GM23338 (cell line): ENCODE measurements around the gene SEC61G. TPM values are rescaled to one million over a fixed set of nuclear protein-coding genes. Genes with fewer than 3 reads are reported as not detected.

ENCODE experiments used
- ATAC-seq: fragments of 200-7000 bp; cut with Tn5 transposase; 3 replicates; pipeline ENCODE4 v1.9.1; 2020
- DNase-seq: peaks from one replicate; pipeline ENCODE4 v3.0.0-alpha.2; 2015; ENCODE audit warnings: low spot score
- H2AFZ ChIP-seq: fragments of 200-600 bp; sonication (generic); 2 replicates; pipeline ENCODE4 v1.8.0; 2016; ENCODE audit warnings: antibody characterized with exemption, mild to moderate bottlenecking, moderate library complexity
- H3F3A ChIP-seq: fragments of 200-600 bp; sonication (generic); replicated peaks from 2 replicates; pipeline ENCODE4 v1.8.0; 2017; ENCODE audit warnings: antibody characterized with exemption, mixed run types, low read depth
- H3K27ac ChIP-seq: fragments of 200-600 bp; sonication (generic); 2 replicates; pipeline ENCODE4 v1.6.1; 2016; ENCODE audit warnings: low read depth
- H3K27me3 ChIP-seq: fragments of 200-600 bp; sonication (generic); 2 replicates; pipeline ENCODE4 v1.8.0; 2016; ENCODE audit warnings: mild to moderate bottlenecking, mixed run types, moderate library complexity; ENCODE audit not compliant: insufficient read depth
- H3K36me3 ChIP-seq: fragments of 200-600 bp; sonication (generic); 2 replicates; pipeline ENCODE4 v1.8.0; 2016; ENCODE audit warnings: mild to moderate bottlenecking; ENCODE audit not compliant: insufficient read depth
- H3K4me1 ChIP-seq: fragments of 200-600 bp; sonication (generic); 2 replicates; pipeline ENCODE4 v1.8.0; 2016; ENCODE audit warnings: mild to moderate bottlenecking, moderate library complexity; ENCODE audit not compliant: insufficient read depth
- H3K4me2 ChIP-seq: fragments of 200-600 bp; sonication (generic); 2 replicates; pipeline ENCODE4 v1.7.1; 2017; ENCODE audit warnings: mixed run types
- H3K4me3 ChIP-seq: fragments of 200-600 bp; sonication (generic); 2 replicates; pipeline ENCODE4 v1.6.1; 2016; ENCODE audit warnings: mixed run types
- H3K79me2 ChIP-seq: fragments of 200-600 bp; sonication (generic); replicated peaks from 2 replicates; pipeline ENCODE4 v1.8.0; 2017; ENCODE audit warnings: mild to moderate bottlenecking; ENCODE audit not compliant: insufficient read depth
- H3K9me2 ChIP-seq: fragments of 200-600 bp; sonication (generic); 2 replicates; pipeline ENCODE4 v1.8.0; 2017; ENCODE audit not compliant: insufficient read depth
- H4K20me1 ChIP-seq: fragments of 200-600 bp; sonication (generic); replicated peaks from 2 replicates; pipeline ENCODE4 v1.8.0; 2017; ENCODE audit warnings: mild to moderate bottlenecking; ENCODE audit not compliant: insufficient read depth
- H3K27ac Mint-ChIP-seq: 2 replicates; pipeline ENCODE4 v1.8.0; 2020; ENCODE audit warnings: inconsistent platforms, mild to moderate bottlenecking, moderate library complexity, mixed read lengths
- H3K27me3 Mint-ChIP-seq: 3 replicates; pipeline ENCODE4 v1.8.0; 2022; ENCODE audit warnings: low read depth, mild to moderate bottlenecking, moderate library complexity, mixed read lengths, inconsistent platforms; ENCODE audit not compliant: insufficient read depth, poor library complexity
- H3K36me3 Mint-ChIP-seq: 3 replicates; pipeline ENCODE4 v1.8.0; 2021; ENCODE audit warnings: low read depth, mild to moderate bottlenecking, inconsistent platforms, moderate library complexity, mixed read lengths
- H3K4me1 Mint-ChIP-seq: 3 replicates; pipeline ENCODE4 v1.8.0; 2020; ENCODE audit warnings: mild to moderate bottlenecking, inconsistent platforms, mixed read lengths
- H3K4me3 Mint-ChIP-seq: 3 replicates; pipeline ENCODE4 v1.8.0; 2021; ENCODE audit warnings: moderate library complexity, mild to moderate bottlenecking, inconsistent platforms, mixed read lengths
- H3K9me3 Mint-ChIP-seq: 3 replicates; pipeline ENCODE4 v1.8.0; 2020; ENCODE audit warnings: moderate library complexity, mild to moderate bottlenecking, inconsistent platforms, mixed read lengths
- CREB1 ChIP-seq: fragments of 250-450 bp; sonication (Bioruptor Pico); IDR thresholded peaks from 2 replicates; pipeline ENCODE4 v1.5.0; 2020; ENCODE audit warnings: low read depth, mild to moderate bottlenecking, moderate library complexity
- CTCF ChIP-seq, 2 experiments: fragments of 200-600 bp in 1 of 2; sonication (generic) in 1 of 2; conservative IDR thresholded peaks; 2 replicates each; pipeline versions ENCODE4 v1.5.1 to v1.6.1; 2016 to 2017; ENCODE audit warnings: antibody characterized with exemption in 2 of 2, low read depth in 2 of 2, mild to moderate bottlenecking in 2 of 2, moderate library complexity in 1 of 2
- ETS1 ChIP-seq: IDR thresholded peaks from 2 replicates; pipeline ENCODE4 v1.6.1; 2016; ENCODE audit warnings: antibody characterized with exemption
- EZH2 ChIP-seq: fragments of 200-600 bp; sonication (generic); IDR thresholded peaks from one replicate; pipeline ENCODE4 v1.8.0; 2017; ENCODE audit warnings: antibody characterized with exemption, mild to moderate bottlenecking, low read depth; ENCODE audit not compliant: unreplicated experiment
- EZH2phosphoT487 ChIP-seq: fragments of 200-600 bp; sonication (generic); IDR thresholded peaks from one replicate; pipeline ENCODE4 v1.8.1; 2018; ENCODE audit warnings: antibody characterized with exemption; ENCODE audit not compliant: unreplicated experiment
- NANOG ChIP-seq: IDR thresholded peaks from 2 replicates; pipeline ENCODE4 v1.6.1; 2016; ENCODE audit warnings: antibody characterized with exemption, borderline replicate concordance
- POLR2AphosphoS5 ChIP-seq: IDR thresholded peaks from 2 replicates; pipeline ENCODE4 v1.6.1; 2016; ENCODE audit warnings: antibody characterized with exemption, low read depth
- REST ChIP-seq: IDR thresholded peaks from one replicate; pipeline ENCODE4 v1.6.1; 2018; ENCODE audit warnings: antibody characterized with exemption; ENCODE audit not compliant: unreplicated experiment
- STAT1 ChIP-seq: IDR thresholded peaks from one replicate; pipeline ENCODE4 v1.6.1; 2016; ENCODE audit warnings: antibody characterized with exemption; ENCODE audit not compliant: unreplicated experiment
- ZNF114 ChIP-seq: fragments of 250-450 bp; sonication (Bioruptor Pico); IDR thresholded peaks from 2 replicates; pipeline ENCODE4 v1.5.0; 2020; ENCODE audit warnings: mild to moderate bottlenecking, moderate library complexity
- ZNF331 ChIP-seq: fragments of 250-450 bp; sonication (Bioruptor Pico); IDR thresholded peaks from 2 replicates; pipeline ENCODE4 v1.5.0; 2020; ENCODE audit warnings: low read depth, mild to moderate bottlenecking, moderate library complexity
- ZNF462 ChIP-seq: fragments of 250-450 bp; sonication (Bioruptor Pico); IDR thresholded peaks from 2 replicates; pipeline ENCODE4 v1.5.0; 2020; ENCODE audit warnings: mild to moderate bottlenecking, moderate library complexity
- long read RNA-seq: library from polyadenylated mRNA; unstranded; transcript quantifications from one replicate; pipeline ENCODE4 v2.0.0, GENCODE V29; 2020; ENCODE audit not compliant: unreplicated experiment
- polyA plus RNA-seq: library from polyadenylated mRNA; unstranded; fragments of >200 nt; fragmentation: Nextera tagmentation; extraction: Ambion mirVana; gene quantifications from 2 replicates; pipeline ENCODE4 v1.2.1, GENCODE V29; 2016
- total RNA-seq: library from RNA; depleted of rRNA; stranded (reverse); fragments of >200 nt; shearing (Covaris generic); gene quantifications from 2 replicates; pipeline ENCODE4 v1.2.3, GENCODE V29; 2014; rRNA removed

The SEC61G gene
- total RNA-seq (350 and 503 TPM in 2 replicates), polyA plus RNA-seq (483 and 497 TPM in 2 replicates)
- long read RNA-seq, transcript SEC61G-202 (4 exons, 459 nt) = minor isoform, 10 of 87 reads
- long read RNA-seq, transcript SEC61G-201 (4 exons, 462 nt) = major isoform, 67 of 87 reads
- long read RNA-seq, partial matches to known transcripts = 3 of 87 reads
- long read RNA-seq, other reads (novel, unspliced or antisense) = 4 of 87 reads

- Mint-ChIP-seq H3K4me3 (peak within 1 kb of the TSS; percentile 100), H3K27me3 (peaks cover 5% of the 10 kb centered on the region), H3K4me1 (peaks cover 12% of the 10 kb centered on the region; the same call in 2 of the 3 replicates), H3K9me3 (no peaks in the 10 kb centered on the region; the same call in 2 of the 3 replicates), H3K36me3 (peaks cover 18% of the 10 kb centered on the region), H3K27ac (peak within 1 kb of the TSS; percentile 93)
- Histone ChIP-seq H3K4me3 (peak within 1 kb of the TSS; percentile 80), H3K4me1 (peaks cover 10% of the 10 kb centered on the region), H3K4me2 (peak within 1 kb of the TSS; percentile 89), H3K27ac (peak within 1 kb of the TSS; percentile 77; the same call in 1 of the 2 replicates), H3K27me3 (no peaks in the 10 kb centered on the region), H3K9me2 (no peaks in the 10 kb centered on the region), H2AFZ (peak within 1 kb of the TSS; percentile 92; the same call in 1 of the 2 replicates), H3K79me2 (peaks cover 58% of the 10 kb centered on the region), H3K36me3 (peaks cover 15% of the 10 kb centered on the region), H4K20me1 (peaks cover 10% of the 10 kb centered on the region), H3F3A (no peaks in the 10 kb centered on the region)
- peak; percentile 94 for ATAC-seq
- peak; percentile 98 for DNase-seq
- TF ChIP-seq ETS1 (no peak), NANOG (no peak), CREB1 (CRISPR knock-in tag) (peak; percentile 77), ZNF462 (CRISPR knock-in tag) (no peak), REST (no peak), STAT1 (no peak), EZH2phosphoT487 (no peak), POLR2AphosphoS5 (peak; percentile 89), EZH2 (no peak), ZNF114 (CRISPR knock-in tag) (no peak), CTCF (conservative IDR thresholded peaks at IDR 0.05; ENCODE audit: low read depth in 2 of 2) (no peak), ZNF331 (CRISPR knock-in tag) (no peak)
Measured at GRCh38 chr7:54758702-54759592, at the start of gene SEC61G. TSS of gene SEC61G (minus strand) at chr7:54759211. CDS start at chr7:54757588, 1,623 bp downstream.
